HG03108 (cell line): ENCODE results near the gene TRIM7.

ENCODE experiments used
- ATAC-seq: cut with Tn5 transposase; IDR thresholded peaks from one replicate; pipeline ENCODE4 v1.9.1; 2021; ENCODE audit warnings: moderate library complexity; ENCODE audit not compliant: unreplicated experiment

Gene TRIM7

DNA sequence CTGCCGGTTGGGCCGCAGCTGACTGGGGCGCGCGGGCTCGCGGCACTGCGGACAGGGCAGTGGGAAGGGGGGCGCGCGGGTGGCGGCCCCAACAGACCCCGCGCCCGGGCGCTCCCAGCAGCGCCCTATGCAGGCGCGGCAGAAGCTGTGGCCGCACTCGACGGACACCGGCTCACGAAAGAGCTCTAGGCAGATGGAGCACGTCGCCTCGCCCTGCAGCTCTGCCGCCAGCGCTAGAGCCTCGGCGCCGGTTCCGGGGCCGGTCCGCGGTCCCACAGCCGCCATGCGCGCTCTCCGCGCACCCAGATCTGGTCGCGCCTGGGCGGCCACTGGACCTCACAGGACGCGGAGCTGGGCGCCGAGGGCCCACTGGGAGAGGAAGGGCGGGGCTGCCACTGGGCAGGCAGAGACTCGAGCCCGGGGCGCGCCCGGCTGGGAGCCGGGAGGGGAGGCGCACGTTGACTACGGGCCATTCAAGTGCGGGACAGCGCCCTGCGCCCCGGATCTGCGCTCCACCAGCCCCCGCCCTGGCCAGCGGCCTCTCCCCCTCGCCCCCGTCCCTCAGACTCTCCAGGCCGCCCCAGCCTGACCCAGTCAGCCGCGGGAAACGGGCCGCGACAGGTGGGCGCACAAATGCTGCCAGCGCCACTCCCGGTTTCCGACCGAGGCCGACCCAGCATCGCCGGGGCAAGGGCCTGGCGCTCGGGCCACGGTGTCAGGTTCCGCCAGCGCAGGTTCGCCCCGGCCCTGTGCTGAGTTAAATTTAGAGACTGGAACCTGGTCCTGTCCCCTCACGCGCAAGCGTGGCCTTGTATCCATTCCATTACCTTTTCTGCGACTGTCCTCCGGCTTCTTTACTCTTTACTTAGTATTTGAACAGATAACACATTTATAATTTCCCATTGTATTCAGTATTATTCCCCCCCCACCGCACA is at the start of gene TRIM7:
TRIM7 (minus strand) TSS at position 371 of the 935 bp plus-strand sequence; CDS start at position 285, 86 bp downstream.
- ATAC-seq, result no peak

DNA sequence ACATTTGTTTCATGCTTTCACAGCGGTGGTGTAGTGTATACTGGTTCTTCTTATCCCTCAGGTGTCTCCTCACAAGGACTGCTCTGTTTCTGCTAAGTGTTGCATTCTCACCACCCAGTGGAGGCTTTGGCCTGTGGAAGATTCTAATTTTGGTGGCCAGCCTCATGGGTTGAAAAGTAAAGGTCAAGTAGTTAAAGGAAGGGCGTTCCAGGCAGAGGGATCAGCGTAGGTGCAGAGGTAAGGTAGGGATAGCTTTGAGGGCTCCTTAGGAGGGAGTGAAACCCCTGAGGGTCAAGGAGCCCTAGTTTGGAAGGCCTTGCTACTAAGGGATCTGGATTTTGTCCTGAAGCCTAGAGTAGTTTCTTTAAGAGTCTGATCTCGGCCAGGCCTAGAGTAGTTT is 43.3 kb upstream of the TRIM7 start:
- ATAC-seq, result no peak

- ATAC-seq, result peak; percentile 44
Measured at GRCh38 chr5:181246276-181247049, 41.5 kb upstream of the TRIM7 start.

DNA sequence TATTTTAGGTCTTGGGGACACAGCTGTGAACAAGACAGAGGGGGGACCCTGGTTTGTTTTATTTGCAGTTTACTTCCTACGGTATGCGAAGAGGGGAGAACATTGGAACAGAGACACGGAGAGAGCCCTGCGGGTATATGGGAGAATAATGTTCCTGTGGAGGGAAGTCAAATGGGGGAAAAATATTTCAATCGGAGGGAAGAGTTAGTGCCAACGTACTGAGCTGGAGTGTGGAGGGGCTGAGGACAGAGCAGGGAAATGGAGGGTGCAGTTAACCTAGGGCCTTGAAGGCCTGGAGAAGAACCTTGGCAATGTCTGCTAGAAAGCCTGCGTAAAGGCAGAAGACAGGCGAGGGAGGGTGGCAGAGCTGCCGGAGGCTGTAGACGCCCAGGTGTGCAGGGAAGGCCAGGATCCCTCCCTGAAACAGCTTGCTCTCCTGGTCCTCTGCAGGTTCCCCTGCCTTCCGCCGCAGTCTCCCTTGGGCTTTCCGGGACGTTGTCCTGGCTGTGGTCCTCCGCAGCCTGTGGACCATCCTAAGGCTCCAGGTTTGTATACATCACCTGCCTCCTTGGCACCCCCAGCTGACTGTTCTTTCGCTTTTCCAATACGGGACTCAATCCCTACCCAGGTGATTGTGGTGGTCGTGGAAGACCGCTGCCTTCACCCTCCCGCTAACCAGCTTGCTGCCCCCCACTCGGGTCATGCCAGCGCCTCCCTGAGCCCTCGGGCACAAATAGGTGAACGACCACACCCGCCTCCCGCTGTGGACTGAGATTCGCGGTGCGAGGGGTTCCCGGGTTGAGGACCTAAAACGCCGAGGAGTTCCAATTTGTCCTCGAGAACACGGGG is 40.7 kb upstream of the TRIM7 start:
- no peak for ATAC-seq

- peak; percentile 62 for ATAC-seq
Measured at GRCh38 chr5:181243564-181244343, 38.8 kb upstream of the TRIM7 start, which contains the start of gene RACK1. RACK1 (minus strand) TSS chr5:181243906; CDS start chr5:181243800, 106 bp downstream.

DNA sequence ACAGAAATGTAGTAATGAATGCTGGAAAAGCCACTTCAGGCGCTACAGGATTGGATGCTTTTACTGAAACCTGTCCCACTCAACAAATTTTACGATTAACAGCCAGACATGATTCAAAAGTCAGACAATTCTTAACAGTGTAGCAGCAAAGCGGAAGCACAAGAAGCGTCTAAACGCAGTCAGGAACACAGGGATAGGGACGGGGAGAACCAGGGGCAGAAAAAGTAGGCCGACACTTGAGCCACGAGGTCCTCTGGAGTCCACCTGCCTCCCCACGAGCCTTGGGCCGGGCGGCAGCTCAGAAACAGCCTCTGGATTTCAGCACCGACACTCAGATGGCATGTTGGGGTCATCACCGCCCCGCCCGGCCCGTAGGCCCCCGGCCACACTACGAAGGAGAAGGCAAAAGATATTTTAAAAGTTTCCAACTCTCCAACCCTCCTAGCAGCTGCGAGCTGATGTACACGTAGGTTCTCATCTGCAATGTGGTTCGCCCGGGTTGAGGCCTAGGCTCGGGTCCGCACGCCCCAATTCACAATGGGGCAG is 38.1 kb upstream of the TRIM7 start:
- ATAC-seq, result no peak

DNA sequence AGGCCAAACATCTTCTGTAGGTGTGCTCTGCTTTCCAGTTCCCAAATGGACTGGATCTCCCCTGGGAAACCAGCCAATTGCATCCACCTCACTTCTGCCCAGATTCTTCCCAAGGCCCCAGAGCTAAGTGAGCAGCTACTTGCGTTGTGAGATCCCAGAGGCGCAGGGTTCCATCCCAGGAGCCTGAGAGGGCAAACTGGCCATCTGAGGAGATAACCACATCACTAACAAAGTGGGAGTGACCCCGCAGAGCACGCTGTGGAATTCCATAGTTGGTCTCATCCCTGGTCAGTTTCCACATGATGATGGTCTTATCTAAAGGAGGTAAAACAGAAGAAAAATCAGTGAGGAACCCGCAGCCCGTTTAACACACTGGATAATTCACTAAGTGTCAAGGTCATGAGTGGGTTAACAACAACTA is 37.0 kb upstream of the TRIM7 start:
- no peak for ATAC-seq

GRCh38 chr5:181241393-181241975 is 36.5 kb upstream of the TRIM7 start:
- no peak for ATAC-seq

DNA sequence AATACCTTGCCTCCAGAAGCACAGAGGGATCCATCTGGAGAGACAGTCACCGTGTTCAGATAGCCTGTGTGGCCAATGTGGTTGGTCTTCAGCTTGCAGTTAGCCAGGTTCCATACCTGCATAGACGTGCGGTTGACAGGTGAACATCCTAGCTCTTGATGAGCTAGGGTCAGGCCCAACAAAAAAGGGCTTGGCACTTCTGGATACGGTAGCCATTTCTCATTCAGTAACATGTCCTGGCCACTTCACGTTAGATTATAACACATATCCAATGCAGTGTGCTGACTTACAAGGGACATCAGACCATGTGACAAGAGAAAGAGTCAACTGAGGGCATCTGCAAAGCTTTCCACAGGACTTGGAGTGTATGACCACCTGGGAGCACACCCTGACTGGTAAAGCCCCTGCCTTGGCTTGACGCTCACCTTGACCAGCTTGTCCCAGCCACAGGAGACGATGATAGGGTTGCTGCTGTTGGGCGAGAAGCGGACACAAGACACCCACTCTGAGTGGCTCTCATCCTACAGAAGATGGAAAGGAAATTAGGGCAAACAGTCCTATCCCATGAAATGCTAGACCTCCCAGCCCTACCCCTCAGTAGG is 34.2 kb upstream of the TRIM7 start:
- no peak for ATAC-seq

DNA sequence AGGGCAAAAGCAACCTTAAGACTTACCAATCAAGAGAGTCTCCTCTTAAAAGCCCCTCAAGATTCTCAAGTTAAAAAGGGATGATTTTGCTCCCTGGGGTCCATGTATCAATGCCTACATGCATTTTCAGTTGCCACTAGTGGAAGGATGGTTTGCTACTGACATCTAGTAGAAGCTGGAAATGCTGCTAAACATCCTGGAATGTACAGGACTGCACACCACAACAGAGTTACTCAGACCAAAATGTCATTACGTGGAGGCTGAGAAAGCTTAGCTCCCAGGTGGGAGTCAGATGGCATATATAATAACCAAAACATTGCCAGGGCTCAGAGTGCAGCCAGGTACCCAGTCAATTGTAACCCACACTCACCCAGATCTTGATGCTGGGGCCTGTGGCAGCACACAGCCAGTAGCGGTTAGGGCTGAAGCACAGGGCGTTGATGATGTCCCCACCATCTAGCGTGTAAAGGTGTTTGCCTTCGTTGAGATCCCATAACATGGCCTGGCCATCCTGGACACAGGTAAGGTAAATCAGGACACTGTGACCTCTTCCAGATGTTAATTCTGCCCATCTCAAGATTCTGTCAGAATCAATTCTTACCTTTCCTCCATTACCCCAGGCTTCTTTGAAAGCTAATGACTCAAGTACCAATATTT is 32.9 kb upstream of the TRIM7 start:
- ATAC-seq, result no peak

- no peak for ATAC-seq
Measured at GRCh38 chr5:181236954-181237641, 32.1 kb upstream of the TRIM7 start.

- no peak for ATAC-seq
Measured at GRCh38 chr5:181236471-181236870, 31.5 kb upstream of the TRIM7 start.

- no peak for ATAC-seq
Measured at GRCh38 chr5:181235689-181236366, 30.8 kb upstream of the TRIM7 start.

DNA sequence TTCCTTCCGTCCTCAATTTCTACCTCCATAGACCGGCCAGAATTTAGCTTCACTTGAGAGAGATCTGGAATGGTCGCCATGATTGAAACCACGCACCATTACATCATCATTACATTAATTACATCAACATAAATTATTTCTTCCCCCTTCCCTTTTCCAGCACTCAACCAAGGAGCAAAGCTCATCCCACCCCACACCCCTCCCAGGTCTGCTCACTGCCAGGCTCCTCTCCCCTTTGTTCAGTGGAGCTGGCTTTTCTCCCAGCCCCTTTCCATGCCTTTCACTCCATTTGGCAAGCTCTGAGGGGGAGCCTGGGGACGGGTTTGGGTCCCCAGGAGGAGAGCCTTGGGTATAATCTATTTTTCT is 30.3 kb upstream of the TRIM7 start:
- no peak for ATAC-seq

DNA sequence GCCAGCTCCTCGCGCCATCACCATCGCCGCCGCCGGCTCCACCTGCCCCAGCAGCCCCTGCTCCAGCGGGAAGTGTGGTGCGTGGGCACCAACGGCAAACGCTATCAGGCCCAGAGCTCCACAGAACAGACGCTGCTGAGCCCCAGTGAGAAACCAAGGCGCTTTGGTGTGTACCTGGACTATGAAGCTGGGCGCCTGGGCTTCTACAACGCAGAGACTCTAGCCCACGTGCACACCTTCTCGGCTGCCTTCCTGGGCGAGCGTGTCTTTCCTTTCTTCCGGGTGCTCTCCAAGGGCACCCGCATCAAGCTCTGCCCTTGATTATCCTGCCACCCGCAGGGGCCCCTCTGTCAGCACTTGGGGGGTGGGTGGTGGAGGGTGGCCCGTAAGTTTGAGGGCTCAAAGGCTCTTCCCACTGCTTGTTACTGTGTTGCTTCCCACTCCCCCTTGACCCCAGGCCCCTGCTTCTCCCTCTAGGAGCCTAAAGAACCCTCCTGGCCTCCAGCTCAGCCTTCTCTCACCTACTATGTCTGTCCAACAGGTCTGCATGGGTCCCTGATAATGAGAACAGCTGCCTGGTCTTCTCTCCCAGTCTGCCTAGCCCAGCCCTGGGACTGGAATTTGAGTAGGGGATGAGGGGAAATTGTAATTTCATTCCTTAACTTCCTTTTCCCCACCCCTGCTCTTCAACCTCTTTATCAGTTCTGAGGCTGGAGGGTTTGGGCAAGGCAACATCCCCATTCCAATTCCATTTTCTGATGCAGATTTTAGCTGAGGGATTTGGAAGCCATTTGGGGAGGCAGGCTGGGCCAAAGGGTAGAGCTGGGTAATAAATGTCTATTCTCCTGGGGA is 29.7 kb upstream of the TRIM7 start:
- ATAC-seq, result no peak

DNA sequence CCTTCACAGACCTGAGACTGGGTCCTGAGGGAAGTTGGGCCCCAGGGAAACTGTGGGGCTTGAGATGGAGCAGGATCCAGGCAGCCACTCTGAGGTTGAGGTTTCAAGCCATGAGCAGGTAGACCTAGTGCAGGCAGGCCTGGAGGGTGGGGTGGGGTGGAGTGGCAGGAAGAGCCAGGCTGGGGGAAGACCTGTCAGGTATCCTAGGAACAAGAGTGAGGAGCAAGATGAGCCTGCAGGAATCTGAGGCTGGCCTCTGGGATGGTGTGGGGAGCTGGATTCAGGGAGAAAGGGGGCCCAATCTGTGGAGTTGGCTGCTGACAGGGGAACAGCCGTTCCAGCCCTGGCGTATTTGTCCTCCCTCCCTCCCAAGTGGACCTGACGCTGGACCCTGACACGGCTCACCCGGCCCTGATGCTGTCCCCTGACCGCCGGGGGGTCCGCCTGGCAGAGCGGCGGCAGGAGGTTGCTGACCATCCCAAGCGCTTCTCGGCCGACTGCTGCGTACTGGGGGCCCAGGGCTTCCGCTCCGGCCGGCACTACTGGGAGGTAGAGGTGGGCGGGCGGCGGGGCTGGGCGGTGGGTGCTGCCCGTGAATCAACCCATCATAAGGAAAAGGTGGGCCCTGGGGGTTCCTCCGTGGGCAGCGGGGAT is 28.9 kb upstream of the TRIM7 start:
- no peak for ATAC-seq
